ENCODE measurements around the gene EVX2. TPM values are rescaled to one million over a fixed set of nuclear protein-coding genes. Genes with fewer than 3 reads are reported as not detected.

EVX2 gene
- total RNA-seq, 4 donors from 2014 or later = 0.28 TPM; not detected in 3

GRCh38 chr2:176088048-176088936 lies 4.5 kb upstream of the EVX2 start:
- H3K36me3 ChIP-seq = no peaks in the 10 kb centered on the region
- peaks cover 55 to 87% of the 10 kb centered on the region in 2 donors for H3K27me3 ChIP-seq
- peaks cover 0 to 10% of the 10 kb centered on the region in 2 donors for H3K4me1 ChIP-seq
- H3K27ac ChIP-seq = no peak overlapping the region
- no peak overlapping the region for H3K4me3 ChIP-seq
- no peak for TF ChIP-seq POLR2A (IDR thresholded peaks at IDR 0.05)
- TF ChIP-seq CTCF (IDR thresholded peaks at IDR 0.05) = peak; percentile 54 to 79 (median 58)
- intact Hi-C loops (cut with DNase I; ENCODE audit: low total_unique reads) = loop anchor here (10.0 kb wide), 1 partner anchor 403 kb away; no protein-coding TSS in a partner anchor
- peak in 1 of 2 donors; percentile 51 for DNase-seq
- no peaks in the 10 kb centered on the region for H3K9me3 ChIP-seq

GRCh38 chr2:176087330-176088047 lies 3.7 kb upstream of the EVX2 start:
- TF ChIP-seq CTCF (IDR thresholded peaks at IDR 0.05) = no peak
- TF ChIP-seq POLR2A (IDR thresholded peaks at IDR 0.05) = no peak
- intact Hi-C loops (cut with DNase I; ENCODE audit: low total_unique reads) = loop anchor here (10.0 kb wide), 1 partner anchor 403 kb away; no protein-coding TSS in a partner anchor
- Histone ChIP-seq H3K27me3 (peaks cover 57 to 92% of the 10 kb centered on the region in 2 donors), H3K36me3 (no peaks in the 10 kb centered on the region), H3K4me3 (no peak overlapping the region), H3K4me1 (peaks cover 0 to 6% of the 10 kb centered on the region in 2 donors), H3K27ac (no peak overlapping the region), H3K9me3 (no peaks in the 10 kb centered on the region)
- DNase-seq = no peak

DNA sequence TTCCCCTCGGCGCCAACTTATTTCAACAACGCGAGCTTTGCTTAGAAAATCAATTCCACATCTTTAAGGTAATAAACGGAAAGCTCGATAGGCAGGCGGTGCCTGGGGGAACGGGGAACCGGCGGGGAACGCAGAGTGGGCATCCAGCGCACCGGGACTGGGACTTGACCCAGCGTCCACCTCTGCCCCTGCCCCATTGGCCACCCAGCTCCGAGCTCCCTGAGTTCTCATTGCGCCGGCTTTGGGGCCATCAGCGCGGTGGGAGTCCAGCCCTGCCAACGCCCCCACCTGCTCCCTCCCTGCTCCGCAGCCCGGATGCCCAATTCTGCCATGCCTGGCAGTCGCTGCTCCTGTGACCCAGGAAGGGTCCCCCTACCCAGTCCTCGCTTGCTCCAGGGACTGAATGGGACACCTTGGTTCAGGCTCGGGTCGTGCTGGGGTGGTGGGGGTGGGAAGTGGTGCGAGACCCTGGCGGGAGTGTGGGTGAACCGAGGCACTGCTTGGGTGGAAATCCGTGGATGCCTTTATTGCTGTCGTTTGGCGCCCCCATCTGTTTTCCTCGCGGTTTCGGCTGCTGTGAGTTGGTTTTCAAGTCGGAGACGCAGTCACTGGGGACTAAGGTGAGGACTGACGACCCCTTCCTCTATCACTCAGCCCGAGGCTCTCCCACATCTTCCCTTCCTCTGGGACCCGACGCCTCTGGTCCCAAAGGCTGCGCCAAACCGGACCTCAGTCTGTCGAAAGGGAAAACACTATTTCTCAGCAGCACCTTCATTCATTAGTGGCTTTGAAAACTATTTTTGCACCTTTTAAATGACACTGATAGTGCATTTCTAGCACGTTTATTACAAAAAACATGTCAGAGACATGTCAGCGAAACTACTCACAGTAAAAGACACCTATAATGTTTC lies 2.4 kb upstream of the EVX2 start:
- intact Hi-C loops (cut with DNase I; ENCODE audit: low total_unique reads) = loop anchor here (10.0 kb wide), 1 partner anchor 401 kb away; no protein-coding TSS in a partner anchor
- DNase-seq = no peak
- no peak for TF ChIP-seq POLR2A (IDR thresholded peaks at IDR 0.05)
- TF ChIP-seq CTCF (IDR thresholded peaks at IDR 0.05) = peak in 2 of 4 experiments; percentile 18 to 28
- Histone ChIP-seq H3K9me3 (no peaks in the 10 kb centered on the region), H3K4me1 (peaks cover 0 to 3% of the 10 kb centered on the region in 2 donors), H3K27ac (no peak overlapping the region), H3K4me3 (no peak overlapping the region), H3K27me3 (peaks cover 59 to 94% of the 10 kb centered on the region in 2 donors), H3K36me3 (no peaks in the 10 kb centered on the region)

DNA sequence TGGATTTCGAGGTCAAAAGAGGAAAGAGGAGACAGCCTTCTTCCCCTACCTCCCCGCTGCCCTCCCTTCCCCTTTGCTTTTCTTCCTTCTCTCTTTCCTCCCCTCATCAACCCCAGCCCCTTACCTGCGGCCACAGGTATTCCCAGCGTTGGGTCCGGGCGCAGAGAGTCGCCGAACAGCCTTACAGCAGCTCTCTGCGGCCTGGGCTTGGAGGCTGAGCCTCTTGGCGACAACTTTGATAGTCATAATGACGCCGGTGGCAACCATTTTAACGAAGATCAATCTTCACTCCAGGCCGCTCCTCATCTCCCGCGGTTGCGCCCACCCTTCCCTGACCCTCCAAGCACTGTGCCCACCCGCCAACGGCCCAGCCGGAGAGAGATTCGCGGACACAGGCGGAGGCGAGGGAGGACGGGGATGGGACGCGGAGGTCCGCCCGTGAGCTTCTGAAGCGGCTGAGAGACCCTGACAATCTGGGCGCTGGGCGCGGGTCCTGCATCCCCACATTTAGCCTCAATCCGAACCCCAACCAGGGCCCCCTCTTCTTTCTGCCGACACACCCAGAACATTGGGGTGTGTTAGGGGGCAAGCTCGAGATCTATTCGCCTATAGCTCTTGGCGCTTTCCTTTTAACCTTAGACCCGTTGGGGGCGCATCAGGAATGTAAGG lies 1.5 kb upstream of the EVX2 start:
- Histone ChIP-seq H3K9me3 (no peaks in the 10 kb centered on the region), H3K36me3 (no peaks in the 10 kb centered on the region), H3K4me3 (no peak overlapping the region), H3K4me1 (peaks cover 0 to 6% of the 10 kb centered on the region in 2 donors), H3K27ac (no peak overlapping the region), H3K27me3 (peaks cover 64 to 92% of the 10 kb centered on the region in 2 donors)
- no peak for DNase-seq
- TF ChIP-seq CTCF (IDR thresholded peaks at IDR 0.05) = no peak
- TF ChIP-seq POLR2A (IDR thresholded peaks at IDR 0.05) = no peak
- intact Hi-C loops (cut with DNase I; ENCODE audit: low total_unique reads) = loop anchor here (10.0 kb wide), 1 partner anchor 400 kb away; no protein-coding TSS in a partner anchor

All from uterus (tissue), 4 donors.